Measurements from ENCODE around the gene RIMS4.
A peak's percentile ranks its signal among the peaks of the same experiment; 100 is the strongest.

The RIMS4 gene

GRCh38 chr20:44759595-44759994 is 50.8 kb downstream of the RIMS4 start:
- DNase-seq, result no peak

GRCh38 chr20:44758247-44759101 is 51.9 kb downstream of the RIMS4 start:
- no peak for DNase-seq

GRCh38 chr20:44756956-44757355 is 53.4 kb downstream of the RIMS4 start:
- DNase-seq, result no peak

- DNase-seq, result no peak
Observed at GRCh38 chr20:44756011-44756688, 54.2 kb downstream of the RIMS4 start.

GRCh38 chr20:44754554-44754953 is 55.8 kb downstream of the RIMS4 start:
- no peak for DNase-seq

- no peak for DNase-seq
Observed at GRCh38 chr20:44752099-44752931, 58.0 kb downstream of the RIMS4 start.

GRCh38 chr20:44750081-44750805 is 60.1 kb downstream of the RIMS4 start:
- DNase-seq, result no peak

GRCh38 chr20:44748005-44748370 is 62.4 kb downstream of the RIMS4 start:
- DNase-seq, result no peak

GRCh38 chr20:44747166-44748004 is 63.0 kb downstream of the RIMS4 start:
- DNase-seq, result peak; percentile 32

GRCh38 chr20:44746367-44747165 is 63.8 kb downstream of the RIMS4 start:
- no peak for DNase-seq

- peak; percentile 14 for DNase-seq
Observed at GRCh38 chr20:44745598-44746366, 64.6 kb downstream of the RIMS4 start, which contains the start of gene KCNK15. TSS of gene KCNK15 (plus strand) at chr20:44745865. CDS start at chr20:44745911, 46 bp downstream.

- no peak for DNase-seq
Observed at GRCh38 chr20:44745122-44745597, 65.2 kb downstream of the RIMS4 start.

- DNase-seq, result no peak
Observed at GRCh38 chr20:44743916-44744655, 66.3 kb downstream of the RIMS4 start.

- no peak for DNase-seq
Observed at GRCh38 chr20:44743080-44743701, 67.2 kb downstream of the RIMS4 start.

GRCh38 chr20:44742304-44743079 is 67.9 kb downstream of the RIMS4 start:
- no peak for DNase-seq

GRCh38 chr20:44739942-44740341 is 70.4 kb downstream of the RIMS4 start:
- no peak for DNase-seq

- DNase-seq, result no peak
Observed at GRCh38 chr20:44738813-44739477, 71.4 kb downstream of the RIMS4 start.

All from activated CD4-positive, alpha-beta T cell treated with anti-CD3 and anti-CD28 coated beads for 1 hour (primary cell).